Duodenal mucosa (tissue), 2 donors: ENCODE data around the gene GLI1.
A peak's percentile ranks its signal among the peaks of the same experiment; 100 is the strongest.

ENCODE experiments used
- H3K27ac ChIP-seq: one replicate; pipeline ENCODE4 v1.7.0; 2013; ENCODE audit warnings: low read depth, low read length
- H3K27me3 ChIP-seq, 2 donors: one replicate each; pipeline ENCODE4 v1.7.0; 2013; ENCODE audit warnings: low read length in 2 of 2, control low read depth in 1 of 2; ENCODE audit not compliant: insufficient read depth in 2 of 2, control insufficient read depth in 1 of 2
- H3K36me3 ChIP-seq, 2 donors: one replicate each; pipeline ENCODE4 v1.7.0; 2013; ENCODE audit warnings: low read length in 2 of 2, control low read depth in 1 of 2; ENCODE audit not compliant: insufficient read depth in 2 of 2, control insufficient read depth in 1 of 2
- H3K4me1 ChIP-seq, 2 donors: one replicate each; pipeline ENCODE4 v1.7.0; 2013; ENCODE audit warnings: low read length in 2 of 2, control low read depth in 1 of 2; ENCODE audit not compliant: insufficient read depth in 2 of 2, control insufficient read depth in 1 of 2
- H3K4me3 ChIP-seq, 2 donors: one replicate each; pipeline ENCODE4 v1.7.0; 2013; ENCODE audit warnings: low read length in 2 of 2, low read depth in 1 of 2
- H3K9ac ChIP-seq, 2 donors: one replicate each; pipeline ENCODE4 v1.7.0; 2013; ENCODE audit warnings: low read length in 2 of 2, low read depth in 1 of 2
- H3K9me3 ChIP-seq, 2 donors: one replicate each; pipeline ENCODE4 v1.7.0; 2013; ENCODE audit warnings: low read length in 2 of 2, control low read depth in 1 of 2; ENCODE audit not compliant: control insufficient read depth in 1 of 2

Gene GLI1

GRCh38 chr12:57518176-57518919, 58.8 kb downstream of the GLI1 start:
- Histone ChIP-seq H3K9me3 (no peaks in the 10 kb centered on the region), H3K9ac (peak overlapping the region in 1 of 2 donors; percentile 100), H3K4me1 (peaks cover 32 to 44% of the 10 kb centered on the region in 2 donors), H3K4me3 (peak overlapping the region; percentile 96 to 97), H3K27ac (no peak overlapping the region), H3K27me3 (no peaks in the 10 kb centered on the region), H3K36me3 (peaks cover 32 to 37% of the 10 kb centered on the region in 2 donors)

GRCh38 chr12:57518920-57519795, 59.6 kb downstream of the GLI1 start:
- no peaks in the 10 kb centered on the region for H3K27me3 ChIP-seq
- peak overlapping the region; percentile 96 to 97 for H3K4me3 ChIP-seq
- peak overlapping the region; percentile 100 for H3K9ac ChIP-seq
- H3K4me1 ChIP-seq = peaks cover 39 to 52% of the 10 kb centered on the region in 2 donors
- H3K9me3 ChIP-seq = no peaks in the 10 kb centered on the region
- peaks cover 32 to 33% of the 10 kb centered on the region in 2 donors for H3K36me3 ChIP-seq
- H3K27ac ChIP-seq = peak overlapping the region; percentile 99

- Histone ChIP-seq H3K36me3 (peaks cover 27 to 29% of the 10 kb centered on the region in 2 donors), H3K9me3 (no peaks in the 10 kb centered on the region), H3K27me3 (no peaks in the 10 kb centered on the region), H3K4me1 (peaks cover 44 to 58% of the 10 kb centered on the region in 2 donors), H3K4me3 (peak overlapping the region; percentile 96 to 97), H3K27ac (peak overlapping the region; percentile 99), H3K9ac (peak overlapping the region; percentile 100)
Measured at GRCh38 chr12:57519796-57520052, 60.1 kb downstream of the GLI1 start.

GRCh38 chr12:57520053-57520818, 60.7 kb downstream of the GLI1 start, which contains the start of gene DDIT3:
DDIT3 (minus strand) TSS chr12:57520514; CDS start chr12:57517406, 3,108 bp downstream.
- H3K27ac ChIP-seq = peak within 1 kb of the TSS; percentile 100
- no peaks in the 10 kb centered on the region for H3K27me3 ChIP-seq
- peak within 1 kb of the TSS; percentile 100 for H3K9ac ChIP-seq
- peaks cover 26 to 28% of the 10 kb centered on the region in 2 donors for H3K36me3 ChIP-seq
- no peaks in the 10 kb centered on the region for H3K9me3 ChIP-seq
- H3K4me3 ChIP-seq = peak within 1 kb of the TSS; percentile 96 to 97
- H3K4me1 ChIP-seq = peaks cover 50 to 63% of the 10 kb centered on the region in 2 donors

GRCh38 chr12:57521525-57522010, 62.0 kb downstream of the GLI1 start:
- Histone ChIP-seq H3K4me1 (peaks cover 51 to 65% of the 10 kb centered on the region in 2 donors), H3K27me3 (no peaks in the 10 kb centered on the region), H3K27ac (peak overlapping the region; percentile 100), H3K4me3 (peak overlapping the region; percentile 64 to 75), H3K9ac (peak overlapping the region; percentile 87 to 90), H3K9me3 (no peaks in the 10 kb centered on the region), H3K36me3 (peaks cover 15 to 20% of the 10 kb centered on the region in 2 donors)
